Cardiac muscle cell (in vitro differentiated cells and primary cell): ENCODE results near the gene FOS. TPM values are rescaled to one million over a fixed set of nuclear protein-coding genes. Genes with fewer than 3 reads are reported as not detected.

ENCODE experiments used
- DNase-seq, 2 donors: peaks; one replicate each; pipeline versions ENCODE4 v3.0.0 to v3.0.0-alpha.2; 2010 to 2017; ENCODE audit warnings: low read depth in 1 of 2, low spot score in 1 of 2
- H3K27ac ChIP-seq: fragments of 200-600 bp; sonication (generic); 2 replicates; pipeline ENCODE4 v1.5.1; 2016
- H3K27me3 ChIP-seq: fragments of 200-600 bp; sonication (generic); 2 replicates; pipeline ENCODE4 v1.6.0; 2016; ENCODE audit warnings: control low read depth
- H3K36me3 ChIP-seq: fragments of 200-600 bp; sonication (generic); 2 replicates; pipeline ENCODE4 v1.5.1; 2016; ENCODE audit warnings: control low read depth
- H3K4me1 ChIP-seq: fragments of 200-600 bp; sonication (generic); 2 replicates; pipeline ENCODE4 v1.8.1; 2017; ENCODE audit warnings: low read depth, mild to moderate bottlenecking, mixed run types
- H3K4me3 ChIP-seq: fragments of 200-600 bp; sonication (generic); 2 replicates; pipeline ENCODE4 v1.5.1; 2016; ENCODE audit warnings: mild to moderate bottlenecking
- H3K9me3 ChIP-seq: fragments of 200-600 bp; sonication (generic); 2 replicates; pipeline ENCODE4 v1.5.1; 2017; ENCODE audit warnings: low read depth, mild to moderate bottlenecking, control low read depth
- polyA plus RNA-seq: library from polyadenylated mRNA; unstranded; fragments of >200 nt; fragmentation: Nextera tagmentation; extraction: Ambion mirVana; gene quantifications from 2 replicates; pipeline ENCODE4 v1.2.1, GENCODE V29; 2016
- total RNA-seq: library from RNA; depleted of rRNA; stranded (reverse); fragments of >200 nt; gene quantifications from 2 replicates; pipeline ENCODE4 v1.2.3, GENCODE V29; 2016
- TF ChIP-seq, protein P1 (sequence below): IDR thresholded peaks from 2 replicates; pipeline ENCODE4 v1.5.1; 2012; ENCODE audit warnings: low read depth, mild to moderate bottlenecking, low read length

FOS gene
- total and polyA plus RNA-seq, 2 experiments from 2014 or later: 45.3 to 66.0 TPM

GRCh38 chr14:75247286-75247922, 31.2 kb upstream of the FOS start:
- Histone ChIP-seq H3K4me3 (no peak overlapping the region), H3K27me3 (no peaks in the 10 kb centered on the region), H3K4me1 (peaks cover 17% of the 10 kb centered on the region), H3K27ac (no peak overlapping the region), H3K9me3 (no peaks in the 10 kb centered on the region), H3K36me3 (no peaks in the 10 kb centered on the region)
- TF ChIP-seq, protein P1, sequence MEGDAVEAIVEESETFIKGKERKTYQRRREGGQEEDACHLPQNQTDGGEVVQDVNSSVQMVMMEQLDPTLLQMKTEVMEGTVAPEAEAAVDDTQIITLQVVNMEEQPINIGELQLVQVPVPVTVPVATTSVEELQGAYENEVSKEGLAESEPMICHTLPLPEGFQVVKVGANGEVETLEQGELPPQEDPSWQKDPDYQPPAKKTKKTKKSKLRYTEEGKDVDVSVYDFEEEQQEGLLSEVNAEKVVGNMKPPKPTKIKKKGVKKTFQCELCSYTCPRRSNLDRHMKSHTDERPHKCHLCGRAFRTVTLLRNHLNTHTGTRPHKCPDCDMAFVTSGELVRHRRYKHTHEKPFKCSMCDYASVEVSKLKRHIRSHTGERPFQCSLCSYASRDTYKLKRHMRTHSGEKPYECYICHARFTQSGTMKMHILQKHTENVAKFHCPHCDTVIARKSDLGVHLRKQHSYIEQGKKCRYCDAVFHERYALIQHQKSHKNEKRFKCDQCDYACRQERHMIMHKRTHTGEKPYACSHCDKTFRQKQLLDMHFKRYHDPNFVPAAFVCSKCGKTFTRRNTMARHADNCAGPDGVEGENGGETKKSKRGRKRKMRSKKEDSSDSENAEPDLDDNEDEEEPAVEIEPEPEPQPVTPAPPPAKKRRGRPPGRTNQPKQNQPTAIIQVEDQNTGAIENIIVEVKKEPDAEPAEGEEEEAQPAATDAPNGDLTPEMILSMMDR: no peak
- DNase-seq: no peak

- Histone ChIP-seq H3K9me3 (no peaks in the 10 kb centered on the region), H3K4me3 (no peak overlapping the region), H3K36me3 (no peaks in the 10 kb centered on the region), H3K27ac (no peak overlapping the region), H3K27me3 (no peaks in the 10 kb centered on the region), H3K4me1 (peaks cover 12% of the 10 kb centered on the region)
- DNase-seq: no peak
- TF ChIP-seq, protein P1: no peak
Observed at GRCh38 chr14:75247939-75248338, 30.7 kb upstream of the FOS start.

DNA sequence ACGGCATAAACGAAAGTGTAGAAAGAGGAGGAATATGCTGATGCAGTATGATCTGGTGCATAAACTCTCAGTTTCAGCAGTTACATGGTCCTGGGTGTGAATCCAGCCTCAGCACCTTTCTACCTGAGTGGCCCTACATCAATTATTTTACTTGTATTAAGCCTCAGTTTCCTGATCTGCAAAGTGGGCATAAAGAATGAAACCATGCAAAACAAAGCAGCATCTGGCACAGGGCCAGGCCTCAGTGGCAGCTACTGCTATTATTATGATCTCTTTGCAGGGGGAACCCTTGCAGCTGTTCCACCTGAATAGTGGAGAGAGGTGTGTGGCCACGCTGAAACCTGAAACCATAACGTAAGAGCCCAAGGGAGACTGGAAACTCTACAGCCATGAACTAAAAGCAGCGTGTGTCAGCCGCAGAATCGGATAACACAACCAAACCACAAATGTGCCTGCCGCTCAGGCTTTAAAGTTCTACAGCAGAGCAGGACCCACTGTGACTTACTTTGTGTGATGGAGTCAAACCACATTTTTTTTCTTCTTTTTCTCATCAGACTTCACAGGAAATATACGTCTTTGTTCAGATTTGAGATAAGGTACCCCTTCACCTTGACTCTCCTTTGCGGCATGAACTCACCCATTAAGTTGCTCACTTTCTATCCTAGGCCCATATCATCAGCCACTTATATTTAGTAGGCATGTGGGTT, 29.2 kb upstream of the FOS start:
- peak overlapping the region; percentile 5 for H3K27ac ChIP-seq

DNA sequence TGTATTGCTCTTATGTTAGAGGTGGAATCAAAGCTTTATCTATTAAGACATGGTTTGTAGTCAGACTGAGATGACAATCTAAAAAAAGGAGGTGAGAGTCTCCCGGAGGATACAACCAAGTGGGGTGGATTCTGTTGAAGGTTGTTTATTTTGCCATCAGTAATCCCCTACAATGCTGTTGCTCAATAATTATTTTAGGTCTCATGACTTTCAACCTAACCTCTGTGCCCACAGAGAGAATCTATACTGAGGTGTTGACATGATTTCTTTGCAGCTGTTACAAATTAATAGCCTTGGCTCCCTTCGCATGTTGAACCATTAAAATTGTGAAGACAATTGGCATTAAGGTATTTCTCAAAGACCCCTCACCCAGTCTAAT, 28.7 kb upstream of the FOS start:
- DNase-seq: no peak
- no peak overlapping the region for H3K4me3 ChIP-seq
- H3K27me3 ChIP-seq: no peaks in the 10 kb centered on the region
- no peaks in the 10 kb centered on the region for H3K36me3 ChIP-seq
- no peak overlapping the region for H3K27ac ChIP-seq
- H3K9me3 ChIP-seq: no peaks in the 10 kb centered on the region
- TF ChIP-seq, protein P1: no peak
- H3K4me1 ChIP-seq: peaks cover 21% of the 10 kb centered on the region

More for the DNA sequence above, 29.2 kb upstream of the FOS start:
- Histone ChIP-seq H3K4me3 (no peak overlapping the region), H3K27me3 (no peaks in the 10 kb centered on the region), H3K36me3 (no peaks in the 10 kb centered on the region), H3K4me1 (peaks cover 17% of the 10 kb centered on the region), H3K9me3 (no peaks in the 10 kb centered on the region)
- TF ChIP-seq, protein P1: no peak
- DNase-seq: peak in 1 of 2 donors; percentile 32

- Histone ChIP-seq H3K4me1 (peaks cover 28% of the 10 kb centered on the region), H3K36me3 (no peaks in the 10 kb centered on the region), H3K9me3 (no peaks in the 10 kb centered on the region), H3K27ac (no peak overlapping the region), H3K4me3 (no peak overlapping the region), H3K27me3 (no peaks in the 10 kb centered on the region)
- DNase-seq: no peak
- TF ChIP-seq, protein P1: no peak
Observed at GRCh38 chr14:75250800-75251199, 27.8 kb upstream of the FOS start.
